Pancreas (tissue), 10 donors: ENCODE results near the gene ZC3H18. TPM values are rescaled to one million over a fixed set of nuclear protein-coding genes. Genes with fewer than 3 reads are reported as not detected.

Experiments used
- ATAC-seq, 4 donors: fragments of 200-7000 bp; cut with Tn5 transposase; one replicate each; pipeline versions ENCODE4 v1.8.0 to v1.9.1; 2020; ENCODE audit warnings: mild to moderate bottlenecking in 4 of 4, moderate library complexity in 4 of 4
- DNase-seq, 6 donors: peaks; one replicate each; pipeline ENCODE4 v3.0.0-alpha.2; 2020
- FAIRE-seq: peaks from 2 replicates; lab custom pipeline; 2012; peaks lifted over from hg19 to GRCh38; lab: Jason Lieb, UNC
- H3K27ac ChIP-seq, 4 donors: fragments of 200-600 bp; sonication (generic); 1 replicate in 3 of 4; 2 replicates in 1 of 4; pipeline versions ENCODE4 v1.5.0 to v1.8.0; 2020
- H3K27me3 ChIP-seq, 4 donors: fragments of 200-600 bp; one replicate each; pipeline ENCODE4 v1.8.0; 2021
- H3K36me3 ChIP-seq, 3 donors: fragments of 200-600 bp; sonication (generic) in 1 of 3; one replicate each; pipeline versions ENCODE4 v1.5.0 to v1.8.0; 2020 to 2021
- H3K4me1 ChIP-seq, 3 donors: fragments of 200-600 bp; one replicate each; pipeline ENCODE4 v1.8.0; 2021
- H3K4me3 ChIP-seq, 4 donors: fragments of 200-600 bp; sonication (generic) in 2 of 4; one replicate each; pipeline versions ENCODE4 v1.5.0 to v1.8.0; 2020 to 2021
- H3K9me3 ChIP-seq, 4 donors: fragments of 200-600 bp; one replicate each; pipeline ENCODE4 v1.8.0; 2021
- CTCF ChIP-seq, 4 donors: fragments of 200-600 bp; sonication (generic) in 3 of 4; IDR thresholded peaks; one replicate each; pipeline versions ENCODE4 v1.5.0 to v1.8.0; 2021; ENCODE audit warnings: antibody characterized with exemption in 4 of 4
- WGBS, 2 donors: extraction: QIAGEN DNeasy Blood & Tissue Kit; methylation state at CpG; one replicate each; pipeline ENCODE4 v1.1.7; 2013; 5-methylcytosine and 5-hydroxymethylcytosine counted together
- intact Hi-C, 3 donors: fragments of 100-400 bp; cut with DNase I; formaldehyde crosslinking; loops; one replicate each; pipeline versions ENCODE4 v1.11.1 to v1.14.2; 2022
- polyA plus RNA-seq, 2 donors: library from polyadenylated mRNA; stranded (reverse); fragments of 200-250 nt; gene quantifications; one replicate each; pipeline ENCODE4 v1.2.3, GENCODE V29; 2013
- total RNA-seq, 6 donors: library from RNA; stranded (reverse); fragmentation: NEBNext Ultra II Directional in 4 of 6; extraction: Animal tissue kit (Norgen Biotek cat#: 25700) in 4 of 6; gene quantifications; one replicate each; pipeline versions ENCODE4 v1.2.1 to v1.2.4, GENCODE V29; 2021 to 2023
- donor health status: healthy with polysubstance abuse.
- donor health status: DM: no; HTN: no; CAD: no; lungs with moderate emphysema.
- donor health status: DM: no; HTN: no; CAD: no.
- donor health status: control.
- donor health status: control.
- donor health status: Bipolar disorder and iron deficiency.
- donor health status: DM: yes; HTN: yes; CAD: no.
- donor health status: DM: no; HTN: no; CAD: no.
- donor health status: DM: no; HTN: no; CAD: no.
- donor health status: DM: yes; HTN: yes; CAD: no.

The ZC3H18 gene
- total and polyA plus RNA-seq, 8 donors: 12.2 to 27.6 (median 16.8) TPM

GRCh38 chr16:88540346-88540977 lies 29.7 kb upstream of the ZC3H18 start:
- DNase-seq (peak in 3 of 6 donors; percentile 59 to 69 (median 62)), FAIRE-seq (no peak), ATAC-seq (peak in 2 of 4 donors; percentile 4 to 28)
- TF ChIP-seq CTCF (IDR thresholded peaks at IDR 0.05): no peak
- Histone ChIP-seq H3K36me3 (no peaks in the 10 kb centered on the region), H3K27ac (no peak overlapping the region), H3K4me1 (no peaks in the 10 kb centered on the region), H3K4me3 (no peak overlapping the region), H3K27me3 (no peaks in the 10 kb centered on the region), H3K9me3 (no peaks in the 10 kb centered on the region)
- intact Hi-C loops: no loop called here
- WGBS, 2 donors: 66 to 72% methylated on average over 16 to 20 of the region's 20 CpGs

GRCh38 chr16:88541831-88542616 lies 28.2 kb upstream of the ZC3H18 start:
- 72 to 75% methylated on average over 15 of the region's 15 CpGs for WGBS, 2 donors
- Histone ChIP-seq H3K4me3 (no peak overlapping the region), H3K27me3 (no peaks in the 10 kb centered on the region), H3K4me1 (no peaks in the 10 kb centered on the region), H3K27ac (no peak overlapping the region), H3K9me3 (no peaks in the 10 kb centered on the region), H3K36me3 (no peaks in the 10 kb centered on the region)
- TF ChIP-seq CTCF (IDR thresholded peaks at IDR 0.05): no peak
- FAIRE-seq (no peak), ATAC-seq (no peak), DNase-seq (peak in 1 of 6 donors; percentile 40)
- intact Hi-C loops: no loop called here

- no peak overlapping the region for H3K27ac ChIP-seq
These were observed 26.9 kb upstream of the ZC3H18 start for GRCh38 chr16:88543230-88543813.

GRCh38 chr16:88545781-88546180 lies 24.4 kb upstream of the ZC3H18 start:
- TF ChIP-seq CTCF (IDR thresholded peaks at IDR 0.05): no peak
- FAIRE-seq (no peak), DNase-seq (peak in 1 of 6 donors; percentile 30), ATAC-seq (no peak)
- intact Hi-C loops: no loop called here
- Histone ChIP-seq H3K36me3 (no peaks in the 10 kb centered on the region), H3K9me3 (no peaks in the 10 kb centered on the region), H3K4me3 (no peak overlapping the region), H3K27ac (no peak overlapping the region), H3K4me1 (no peaks in the 10 kb centered on the region), H3K27me3 (no peaks in the 10 kb centered on the region)
- 75 to 76% methylated on average over 7 of the region's 7 CpGs for WGBS, 2 donors

More at GRCh38 chr16:88543230-88543813, 26.9 kb upstream of the ZC3H18 start:
- Histone ChIP-seq H3K36me3 (no peaks in the 10 kb centered on the region), H3K27me3 (no peaks in the 10 kb centered on the region), H3K4me3 (no peak overlapping the region), H3K4me1 (no peaks in the 10 kb centered on the region), H3K9me3 (no peaks in the 10 kb centered on the region)
- no peak for TF ChIP-seq CTCF (IDR thresholded peaks at IDR 0.05)
- no peak for DNase-seq
- intact Hi-C loops: no loop called here
- 70 to 72% methylated on average over 8 of the region's 8 CpGs for WGBS, 2 donors
- ATAC-seq: no peak
- FAIRE-seq: no peak
